Suppressor macrophage treated with lipopolysaccharide for 4 hours (primary cell): Measurements from ENCODE around the gene FTO.
"Not testable (repeated sequence)": the region's sequence is repeated elsewhere in the genome, so short reads cannot be mapped to it uniquely, and the experiment has no call there.

Experiments
- DNase-seq: peaks from one replicate; pipeline ENCODE4 v3.0.0-alpha.2; 2020

Gene FTO

GRCh38 chr16:53703590-53704444 lies at the start of gene FTO, which contains the start of gene RPGRIP1L:
Gene FTO, plus strand, starts transcription at chr16:53704156.
Gene RPGRIP1L, minus strand, starts transcription at chr16:53703859. Its CDS starts 3,136 bp downstream, at chr16:53700723.
- peak; percentile 99 for DNase-seq

- no peak for DNase-seq
Measured at GRCh38 chr16:53654946-53655345, 49.0 kb upstream of the FTO start.

- no peak for DNase-seq
Measured at GRCh38 chr16:53662072-53662471, 41.9 kb upstream of the FTO start.

GRCh38 chr16:53664724-53665345 lies 39.1 kb upstream of the FTO start:
- DNase-seq, result no peak

GRCh38 chr16:53666786-53667415 lies 37.1 kb upstream of the FTO start:
- DNase-seq, result no peak

GRCh38 chr16:53668869-53669268 lies 35.1 kb upstream of the FTO start:
- DNase-seq, result no peak

- DNase-seq, result no peak
Measured at GRCh38 chr16:53672461-53672860, 31.5 kb upstream of the FTO start.

GRCh38 chr16:53673189-53673588 lies 30.8 kb upstream of the FTO start:
- DNase-seq, result no peak

GRCh38 chr16:53678155-53678554 lies 25.8 kb upstream of the FTO start:
- DNase-seq, result no peak

- DNase-seq, result no peak
Measured at GRCh38 chr16:53678756-53679343, 25.1 kb upstream of the FTO start.

- no peak for DNase-seq
Measured at GRCh38 chr16:53680756-53681155, 23.2 kb upstream of the FTO start.

- no peak for DNase-seq
Measured at GRCh38 chr16:53681354-53681753, 22.6 kb upstream of the FTO start.

- not testable (repeated sequence) for DNase-seq
Measured at GRCh38 chr16:53685334-53685733, 18.6 kb upstream of the FTO start.

- DNase-seq, result no peak
Measured at GRCh38 chr16:53686710-53687109, 17.2 kb upstream of the FTO start.

- DNase-seq, result no peak
Measured at GRCh38 chr16:53689636-53690035, 14.3 kb upstream of the FTO start.

GRCh38 chr16:53690771-53691170 lies 13.2 kb upstream of the FTO start:
- DNase-seq, result no peak

- DNase-seq, result no peak
Measured at GRCh38 chr16:53692146-53692545, 11.8 kb upstream of the FTO start.

GRCh38 chr16:53693320-53693719 lies 10.6 kb upstream of the FTO start:
- DNase-seq, result no peak

- DNase-seq, result no peak
Measured at GRCh38 chr16:53695070-53695469, 8.9 kb upstream of the FTO start.

GRCh38 chr16:53698271-53698670 lies 5.7 kb upstream of the FTO start:
- not testable (repeated sequence) for DNase-seq

GRCh38 chr16:53704445-53704813 lies 473 bp downstream of the FTO start:
- no peak for DNase-seq

GRCh38 chr16:53707671-53708070 lies 3.7 kb downstream of the FTO start:
- no peak for DNase-seq

- DNase-seq, result no peak
Measured at GRCh38 chr16:53708490-53708889, 4.5 kb downstream of the FTO start.

- no peak for DNase-seq
Measured at GRCh38 chr16:53711390-53711789, 7.4 kb downstream of the FTO start.
